GM19455 (cell line): Measurements from ENCODE around the gene QKI.
A peak's percentile ranks its signal among the peaks of the same experiment; 100 is the strongest.
"Not testable (repeated sequence)": the region's sequence is repeated elsewhere in the genome, so short reads cannot be mapped to it uniquely, and the experiment has no call there.

ENCODE experiments used
- ATAC-seq: cut with Tn5 transposase; IDR thresholded peaks from one replicate; pipeline ENCODE4 v1.9.1; 2021; ENCODE audit not compliant: unreplicated experiment

The QKI gene

DNA sequence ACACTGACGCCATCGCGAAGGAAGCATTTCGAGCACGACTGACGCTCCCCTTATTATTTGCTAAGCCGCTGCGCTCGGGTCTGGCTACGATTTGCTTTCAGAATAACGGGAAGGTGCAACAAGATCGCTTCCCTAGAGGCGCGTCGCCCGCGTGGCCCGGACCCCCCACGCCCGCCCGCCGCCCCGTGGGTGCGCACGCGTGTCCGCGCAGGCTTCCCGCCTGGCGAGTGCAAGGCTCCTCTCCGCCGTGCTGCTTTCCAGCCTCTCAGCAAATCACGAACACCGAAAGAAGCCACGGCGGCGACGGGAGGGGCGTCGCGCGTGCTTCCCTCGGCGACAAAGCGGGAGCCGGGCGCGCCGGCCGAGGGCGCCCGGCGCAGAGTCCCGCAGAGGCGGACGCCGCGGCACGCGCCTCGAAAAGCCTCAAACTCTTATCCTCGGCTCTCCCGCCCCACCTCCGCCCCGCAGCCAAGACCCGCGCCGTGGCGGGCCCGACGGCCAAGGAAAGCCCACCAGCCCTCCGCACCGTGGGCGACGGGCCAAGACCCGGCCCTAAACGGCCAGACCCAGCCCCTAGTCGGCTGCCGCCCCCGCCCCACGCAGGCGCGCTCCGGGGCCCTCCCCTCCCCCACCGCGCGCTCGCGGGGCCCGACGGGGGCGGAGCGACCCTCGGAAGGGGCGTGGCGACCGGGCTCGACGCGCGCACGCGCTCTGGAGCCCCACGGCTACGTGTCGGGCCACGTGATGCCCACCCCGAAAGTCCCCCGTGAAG is 987 bp upstream of the QKI start:
- ATAC-seq: peak; percentile 48

GRCh38 chr6:163414946-163415619 is 565 bp downstream of the QKI start:
- ATAC-seq: no peak

DNA sequence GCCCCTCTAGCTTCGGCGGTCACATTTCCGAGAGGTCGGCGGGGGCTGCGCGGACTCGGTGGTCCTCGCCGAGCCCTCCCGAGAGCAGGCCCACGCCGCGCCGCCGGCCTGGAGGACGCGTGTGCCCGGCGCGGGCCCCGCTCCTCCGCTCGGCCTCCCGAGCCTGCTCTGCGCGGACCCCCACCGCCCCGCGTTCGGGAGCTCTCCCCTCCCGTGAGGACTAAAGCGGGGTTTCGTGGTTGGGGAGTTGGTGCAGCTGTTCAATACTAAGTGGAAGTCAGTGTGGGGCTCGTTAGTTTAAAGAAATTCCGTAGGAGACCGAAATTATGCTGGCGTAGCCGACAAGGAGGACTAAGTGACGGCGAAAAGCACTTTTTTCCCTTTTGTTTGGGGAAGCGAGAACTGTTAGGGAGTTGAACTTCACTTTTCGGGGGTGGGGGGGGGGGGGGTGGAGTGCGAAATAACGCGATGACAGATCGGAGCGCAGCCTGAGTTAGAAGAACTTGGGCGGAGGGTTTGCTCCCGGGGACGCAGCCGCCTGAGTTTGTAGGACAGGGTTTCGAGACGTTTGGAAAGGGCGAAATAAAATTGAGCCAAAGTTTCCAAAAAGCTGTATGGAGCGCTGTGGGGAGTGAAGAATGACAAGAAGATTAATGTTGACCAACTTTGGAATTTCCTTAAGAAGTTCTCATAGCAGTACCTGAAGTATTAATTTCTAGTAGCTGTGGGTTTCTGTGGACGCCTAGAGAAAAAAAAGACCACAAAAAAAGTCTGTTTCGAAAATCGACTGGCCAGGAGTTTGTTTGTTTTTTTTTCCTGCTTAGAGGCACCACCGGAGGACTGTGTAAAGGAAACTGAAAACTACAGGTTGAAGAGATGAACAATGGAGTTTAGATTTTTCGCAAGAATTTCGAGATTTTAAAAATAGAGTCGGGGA is 1.4 kb downstream of the QKI start:
- peak; percentile 6 for ATAC-seq

DNA sequence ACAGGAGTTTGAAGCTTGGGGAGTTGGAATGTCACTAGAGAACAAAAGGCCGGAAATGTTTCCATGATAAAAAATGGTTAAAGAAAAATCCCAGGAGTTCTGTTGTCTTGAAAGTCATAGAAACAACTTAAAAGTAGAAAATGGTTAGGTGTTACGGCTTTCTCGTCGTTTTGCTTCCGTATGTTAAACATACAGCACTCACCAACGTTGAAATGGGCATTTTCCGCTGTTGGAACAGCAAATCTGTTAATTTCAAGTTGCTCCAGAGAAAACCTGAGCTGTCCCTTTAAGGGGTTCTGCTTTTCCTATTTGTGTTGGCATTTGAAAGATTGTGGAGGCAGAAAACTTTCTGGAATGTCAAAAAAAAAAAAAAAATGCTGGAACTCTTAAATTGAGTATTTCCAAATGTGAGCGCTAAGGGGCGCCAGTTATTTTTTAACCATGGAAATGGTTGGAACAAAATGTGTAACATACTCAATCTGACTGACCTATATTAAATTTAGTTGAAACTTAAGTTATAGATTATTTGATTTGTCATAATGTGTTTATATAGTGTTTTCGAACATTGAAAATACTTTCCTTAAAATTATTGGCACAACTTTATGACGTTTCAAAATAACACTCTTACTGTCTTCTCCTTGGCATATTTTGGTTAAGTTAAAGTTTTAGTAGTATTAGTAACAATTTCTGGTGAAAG is 2.2 kb downstream of the QKI start:
- no peak for ATAC-seq

- no peak for ATAC-seq
These were observed 3.1 kb downstream of the QKI start for GRCh38 chr6:163417595-163417994.

DNA sequence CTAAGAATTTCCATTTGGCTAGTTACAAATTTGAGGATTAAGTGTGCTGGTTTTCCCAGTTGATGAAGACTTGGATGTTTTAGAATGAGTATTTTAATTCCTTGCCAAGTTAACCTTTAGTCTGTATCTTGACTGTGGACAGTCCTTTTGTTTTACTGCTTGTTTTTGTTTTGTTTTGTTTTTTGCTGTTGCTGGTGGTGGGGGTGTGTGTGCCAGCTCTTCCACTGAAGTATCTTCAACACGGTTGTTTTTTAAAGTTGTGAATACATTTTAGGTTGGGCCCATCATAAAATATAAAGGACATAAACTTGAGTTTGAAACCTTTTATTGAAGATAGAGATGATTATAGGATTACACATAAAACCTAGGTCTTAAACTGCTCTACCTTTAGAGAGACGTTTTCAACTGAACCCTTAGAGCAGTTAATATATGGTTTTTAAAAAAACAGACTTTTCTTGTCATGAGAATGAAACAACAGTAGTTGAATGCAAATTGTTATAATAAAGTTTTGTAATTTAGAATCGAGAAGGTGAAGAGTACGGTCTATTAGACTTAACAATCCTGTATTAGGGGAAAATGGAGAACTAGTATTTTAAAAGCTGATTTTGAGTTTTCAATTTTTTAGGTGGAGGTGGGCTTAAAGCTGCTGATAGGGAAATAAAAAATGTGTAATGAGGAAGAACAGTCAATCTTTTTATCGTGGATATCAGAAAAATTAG is 4.0 kb downstream of the QKI start:
- no peak for ATAC-seq

- ATAC-seq: no peak
These were observed 5.1 kb downstream of the QKI start for GRCh38 chr6:163419413-163420288.

DNA sequence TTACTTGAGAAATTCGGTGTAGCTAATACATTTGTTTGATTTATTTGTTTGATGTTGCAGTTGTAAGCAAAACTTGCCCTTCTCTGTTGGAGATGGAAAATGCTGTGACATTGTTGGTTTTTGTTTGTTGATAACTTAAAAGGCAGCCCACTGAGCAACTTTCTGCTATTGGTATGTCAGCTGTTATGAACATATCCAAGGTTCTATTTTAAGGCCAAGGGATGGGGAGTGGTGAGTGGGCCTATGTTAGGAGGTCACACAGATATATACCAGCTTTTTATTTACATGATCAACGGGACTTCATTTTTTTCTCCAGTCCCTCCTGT is 5.7 kb downstream of the QKI start:
- no peak for ATAC-seq

GRCh38 chr6:163422550-163422949 is 8.0 kb downstream of the QKI start:
- no peak for ATAC-seq

DNA sequence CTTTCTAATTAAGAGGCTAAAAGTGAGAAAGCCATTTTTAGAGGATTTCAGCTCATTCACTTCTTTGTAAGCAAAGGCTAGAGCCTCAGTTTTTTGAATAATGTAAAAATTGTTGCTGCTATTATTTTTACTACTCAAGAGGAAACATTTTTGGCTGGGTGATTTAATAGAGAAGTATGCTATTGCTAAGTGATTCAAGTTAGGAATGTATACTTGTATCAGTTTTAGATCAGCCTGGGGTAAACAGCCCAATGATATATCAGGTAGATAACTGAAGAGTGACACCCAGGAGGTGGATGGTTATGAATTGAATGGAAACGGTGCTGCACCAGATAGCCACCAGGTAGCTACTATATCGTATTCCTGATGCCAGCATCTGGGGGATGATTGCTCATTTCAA is 9.2 kb downstream of the QKI start:
- ATAC-seq: no peak

DNA sequence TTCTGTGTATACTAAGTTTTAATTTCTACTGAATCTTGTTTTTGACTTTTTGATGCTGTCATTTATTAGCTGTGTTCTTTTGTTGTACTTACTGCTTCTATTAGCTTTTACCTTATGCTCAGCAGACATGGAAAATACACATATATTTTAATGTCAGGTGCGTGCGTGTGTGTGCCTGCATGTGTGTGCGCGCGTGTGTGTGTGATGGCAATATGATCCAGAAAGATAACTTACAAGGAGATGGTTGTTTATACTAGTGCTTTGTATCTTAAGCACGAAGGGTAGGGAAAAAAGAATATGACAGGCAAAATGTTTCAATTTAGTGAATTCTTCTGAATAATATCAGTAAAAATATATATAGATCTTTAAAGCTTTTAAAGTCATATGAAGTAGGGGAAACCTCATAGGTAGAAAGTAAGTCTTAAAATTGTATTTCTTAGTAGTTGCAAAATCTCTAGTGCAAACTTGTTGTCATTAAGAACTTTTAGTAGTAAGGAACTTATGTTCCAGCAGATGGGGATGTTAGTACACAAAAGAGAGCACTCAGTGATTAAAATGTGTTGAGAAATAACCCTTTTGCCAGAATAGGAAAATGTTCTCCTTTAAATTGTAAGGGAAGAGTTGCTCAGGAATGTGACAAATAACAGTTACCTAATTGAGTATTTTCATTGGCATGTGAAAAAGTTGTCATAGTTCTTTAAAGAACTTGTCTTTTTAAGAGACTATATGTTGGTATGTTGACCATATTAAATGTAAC is 13.2 kb downstream of the QKI start:
- no peak for ATAC-seq

GRCh38 chr6:163428373-163428772 is 13.9 kb downstream of the QKI start:
- no peak for ATAC-seq

DNA sequence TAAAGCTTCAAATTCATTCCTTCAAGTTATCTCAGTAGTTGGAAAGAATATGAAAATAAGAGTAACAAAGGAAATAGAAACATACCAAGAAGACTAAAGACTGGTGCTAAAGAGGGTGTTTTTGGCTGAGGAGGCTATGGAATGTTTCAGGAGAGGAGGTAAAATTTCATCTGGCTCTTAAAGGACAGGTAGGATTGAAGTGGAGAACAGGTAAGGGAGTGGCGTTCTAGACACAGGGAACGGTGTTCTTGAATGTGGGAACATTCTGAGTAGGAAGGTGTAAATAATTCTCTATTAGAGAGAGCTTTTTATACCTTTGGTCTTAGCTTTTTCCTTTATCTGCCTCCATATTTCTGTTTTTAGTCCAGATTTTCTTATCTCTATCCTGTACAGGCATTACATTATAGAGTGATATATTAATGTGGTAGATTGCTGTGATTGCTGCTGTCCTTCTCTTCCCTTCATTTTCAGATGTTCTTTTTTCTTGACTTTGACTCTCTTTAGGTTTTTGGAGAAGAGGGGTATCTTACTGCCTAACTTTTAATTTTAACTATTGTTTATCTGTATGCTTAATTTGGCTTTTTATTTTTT is 15.4 kb downstream of the QKI start:
- no peak for ATAC-seq

DNA sequence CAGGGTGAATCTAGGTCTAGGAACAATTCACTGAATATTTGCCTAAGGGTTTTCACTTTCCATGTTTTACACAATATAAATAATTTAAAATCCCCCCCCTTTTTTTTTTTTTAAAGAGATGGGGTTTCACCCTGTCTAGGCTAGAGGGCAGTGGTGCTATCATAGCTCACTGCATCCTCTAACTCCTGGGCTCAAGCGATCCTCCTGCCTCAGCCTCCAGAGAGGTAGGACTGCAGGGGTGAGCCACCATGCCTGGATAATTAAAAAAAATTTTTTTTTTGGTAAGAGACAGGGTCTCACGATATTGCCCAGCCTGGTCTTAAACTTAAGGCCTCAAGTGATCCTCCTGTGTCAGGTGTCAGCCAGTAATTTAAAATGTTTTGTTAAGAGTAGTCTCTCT is 17.8 kb downstream of the QKI start:
- ATAC-seq: no peak

- not testable (repeated sequence) for ATAC-seq
These were observed 19.0 kb downstream of the QKI start for GRCh38 chr6:163433486-163433885.

GRCh38 chr6:163435023-163435422 is 20.5 kb downstream of the QKI start:
- no peak for ATAC-seq

- ATAC-seq: no peak
These were observed 22.3 kb downstream of the QKI start for GRCh38 chr6:163436843-163437242.

- ATAC-seq: no peak
These were observed 22.9 kb downstream of the QKI start for GRCh38 chr6:163437466-163437865.
